ENCODE measurements around the gene PLAA.

The PLAA gene

DNA sequence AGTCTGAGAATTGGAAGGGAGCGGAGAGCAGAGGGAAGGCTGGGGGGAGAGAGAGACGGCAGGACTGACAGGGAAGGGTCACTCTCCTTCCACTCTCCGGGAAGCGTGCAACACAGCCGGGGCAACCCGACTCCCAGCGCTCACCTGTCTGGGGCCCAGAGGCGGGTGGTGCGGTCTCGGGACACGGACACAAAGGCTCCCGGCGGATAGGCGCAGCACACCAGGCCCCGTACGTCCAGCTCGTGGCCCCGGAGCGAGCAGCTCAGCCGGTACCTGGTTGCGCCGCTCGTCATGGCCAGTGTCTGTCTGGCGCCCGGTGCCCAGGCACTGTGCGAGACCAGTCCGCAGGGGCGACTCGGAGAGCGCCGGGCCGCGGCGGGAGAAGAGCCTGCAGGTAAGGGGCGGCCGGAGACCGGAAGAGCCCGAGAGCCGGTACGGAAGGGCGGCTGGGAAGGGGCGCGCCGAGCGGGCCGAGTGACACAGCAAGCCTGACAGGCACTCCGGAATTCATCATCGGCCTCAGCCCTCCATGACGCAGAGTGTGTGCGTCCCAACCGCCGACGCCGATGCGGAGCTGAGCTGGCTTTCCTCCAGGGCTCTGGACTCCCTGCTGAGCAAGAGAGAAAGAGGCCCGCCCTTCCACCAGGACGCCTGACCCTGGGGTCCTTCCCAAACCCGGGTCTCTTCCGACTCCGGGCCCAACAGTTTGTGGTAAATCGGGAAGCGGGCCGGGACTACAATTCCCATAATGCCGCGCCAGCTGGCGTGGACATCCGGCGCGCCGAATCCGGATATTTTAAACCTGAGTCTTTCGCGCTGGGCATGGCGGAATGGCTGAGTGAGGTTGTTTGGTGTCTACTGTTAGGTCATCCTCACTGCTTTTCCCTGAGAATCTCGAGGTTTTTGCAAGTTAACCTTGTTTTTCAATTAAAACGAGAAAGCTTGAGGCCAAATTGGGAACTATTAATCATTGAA lies at the start of gene PLAA:
TSS of gene PLAA (minus strand) at position 490 of the 975 bp plus-strand sequence. CDS start at position 293, 197 bp downstream.
- DNase-seq = peak; percentile 85

DNA sequence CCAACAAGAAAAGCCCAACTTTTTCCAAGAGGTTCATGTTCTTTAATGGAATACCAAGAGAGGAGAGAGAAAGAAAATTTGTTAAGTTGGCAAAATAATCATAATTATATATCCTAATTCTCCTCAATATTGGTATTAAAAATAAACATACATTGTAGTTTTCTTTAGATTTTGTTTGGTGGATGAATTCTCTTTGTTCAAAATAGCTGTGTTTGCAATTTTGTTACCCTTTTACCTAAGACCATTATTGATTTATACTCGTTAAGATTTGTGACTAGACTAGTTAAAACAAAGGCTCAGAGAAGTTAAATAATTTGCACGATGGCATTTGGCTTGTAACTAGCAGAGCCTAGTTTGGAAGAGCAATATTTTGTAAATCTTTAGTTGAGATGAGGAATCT lies 48.8 kb upstream of the PLAA start:
- no peak for DNase-seq

DNA sequence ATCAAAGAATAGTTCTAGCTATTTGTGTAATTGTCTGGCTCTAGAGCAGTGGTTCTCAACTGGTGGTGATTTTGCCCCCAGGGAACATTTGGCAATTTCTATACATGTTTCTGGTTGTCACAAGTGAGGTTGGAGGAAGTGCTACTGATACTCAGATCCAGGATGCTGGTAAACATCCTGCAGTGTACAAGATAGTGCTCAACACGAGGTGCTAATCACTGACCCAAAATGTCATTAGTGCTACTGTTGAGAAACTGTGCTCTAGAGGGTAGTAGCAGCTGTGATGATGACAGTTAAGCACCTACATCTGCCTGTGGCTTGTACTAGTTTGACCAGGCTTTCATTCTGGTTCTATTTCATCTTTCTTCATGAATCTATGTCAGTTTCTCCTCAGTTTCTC lies 36.3 kb upstream of the PLAA start:
- DNase-seq = no peak

DNA sequence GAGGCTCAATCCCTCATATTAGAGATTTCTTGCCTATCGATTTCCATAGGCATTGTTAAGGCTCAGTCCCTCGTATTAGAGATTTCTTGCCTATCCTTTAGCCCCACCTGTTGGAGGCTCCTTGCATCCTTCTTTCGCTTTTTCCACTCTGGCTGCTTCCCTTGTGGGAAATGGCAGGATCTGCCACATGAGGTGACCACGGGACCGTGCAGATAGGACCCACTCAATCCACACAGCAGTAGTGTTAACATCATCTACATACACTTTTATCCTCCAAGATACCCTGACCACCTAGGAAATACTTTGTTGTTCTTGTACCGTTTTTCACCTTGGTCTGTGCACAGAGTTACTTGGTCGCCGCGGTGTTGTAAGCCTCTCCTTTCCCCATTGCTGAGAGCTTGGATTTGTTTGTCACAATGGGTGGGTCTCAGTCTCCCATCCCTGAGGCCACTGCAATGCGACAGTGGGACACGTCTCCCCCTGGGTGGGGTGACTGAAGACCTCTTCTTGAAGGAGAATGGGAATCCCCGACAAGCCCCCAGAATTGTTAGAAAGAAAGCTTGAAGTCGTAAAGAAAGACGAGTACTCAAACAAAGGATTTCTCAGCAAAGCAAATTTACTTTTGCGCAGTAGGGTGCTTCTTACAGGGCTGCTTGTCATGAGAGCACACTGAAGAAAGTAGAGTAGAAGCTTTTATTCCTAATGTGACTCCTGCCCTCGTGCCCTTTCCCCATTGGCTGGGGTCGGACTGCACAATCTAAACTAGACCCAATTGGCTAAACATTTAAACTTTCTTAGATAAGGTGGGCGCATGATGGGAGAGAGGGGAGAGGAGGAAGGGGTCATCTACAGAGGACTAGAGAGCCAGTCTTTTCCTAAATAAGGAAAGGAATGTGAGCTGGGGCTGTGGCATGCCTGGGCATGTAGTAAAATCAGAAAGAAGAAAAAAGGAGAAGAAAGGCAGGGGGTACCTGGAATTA lies 29.0 kb upstream of the PLAA start:
- peak; percentile 19 for DNase-seq

DNA sequence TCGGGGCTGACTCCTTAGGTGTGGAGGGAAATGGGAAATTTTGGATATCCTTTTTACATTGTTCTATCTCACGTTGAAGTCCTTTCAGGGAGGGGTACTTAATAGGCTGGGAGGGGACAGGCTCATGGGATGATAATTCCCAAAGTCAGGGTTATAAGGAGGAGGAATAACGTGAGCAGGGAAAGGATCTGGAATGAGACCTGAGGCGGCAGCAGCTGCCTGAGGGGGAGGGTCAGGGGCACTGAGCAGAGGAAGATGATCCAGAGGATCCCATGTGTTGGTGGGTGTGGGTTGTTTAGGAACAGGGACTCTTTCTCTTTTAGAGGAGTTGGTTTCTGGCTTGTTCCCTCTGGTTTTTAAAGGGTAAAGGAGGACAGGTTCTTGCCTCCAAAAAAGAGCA lies 27.9 kb upstream of the PLAA start:
- no peak for DNase-seq

DNA sequence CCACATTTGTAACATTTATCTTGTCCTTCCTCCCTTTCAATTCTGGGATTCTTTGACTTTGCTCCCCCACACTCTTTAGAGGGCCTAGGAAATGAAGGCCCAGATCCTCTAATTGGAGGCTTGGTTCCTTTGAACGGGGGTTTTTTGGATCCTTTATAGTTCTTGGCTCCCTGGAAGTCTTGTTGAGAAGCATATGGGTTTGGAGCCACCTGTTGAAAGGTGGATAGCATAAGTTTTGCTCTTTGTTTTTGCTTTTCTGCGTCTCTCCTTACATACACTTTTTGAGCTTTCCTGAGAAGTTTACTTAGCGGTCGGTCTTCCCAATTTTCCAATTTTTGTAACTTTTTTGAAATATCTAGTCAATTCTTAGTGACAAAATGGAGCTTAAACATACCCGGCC lies 26.9 kb upstream of the PLAA start:
- DNase-seq = no peak

DNA sequence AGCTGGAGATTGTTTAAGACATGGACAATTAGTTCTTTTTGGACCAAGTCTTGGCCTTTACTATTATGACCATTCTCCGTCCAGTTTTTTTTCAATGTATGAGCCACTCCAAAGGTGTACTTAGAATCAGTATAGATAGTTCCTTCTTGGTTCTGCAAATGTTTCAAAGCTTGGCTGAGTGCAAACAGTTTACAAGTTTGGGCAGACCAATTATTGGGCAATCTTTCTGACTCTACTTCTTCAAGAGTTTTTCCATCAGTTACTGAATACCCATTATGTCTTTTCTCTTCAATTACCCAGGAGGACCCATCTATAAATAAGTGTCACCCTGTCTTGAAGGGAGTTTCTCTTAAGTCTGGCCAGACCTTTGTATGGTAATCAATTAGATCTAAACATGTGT lies 24.7 kb upstream of the PLAA start:
- DNase-seq = no peak

DNA sequence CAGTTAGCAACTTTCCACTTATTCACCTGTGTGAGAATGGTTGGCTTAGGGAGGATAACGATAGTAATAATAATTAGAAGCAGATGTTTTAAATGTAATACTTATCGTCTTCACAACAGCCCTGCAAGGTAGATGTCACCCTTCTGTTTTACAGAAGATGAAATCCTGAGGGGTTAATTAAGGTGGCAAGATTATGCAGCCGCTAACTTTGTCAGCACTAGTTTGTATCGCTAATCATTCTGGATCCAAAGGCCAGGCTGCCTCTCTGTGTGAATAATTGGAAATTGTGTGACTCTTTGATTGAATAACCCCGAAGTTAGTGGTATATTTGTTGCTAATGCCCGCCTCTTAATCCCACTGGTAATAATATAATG lies 9.8 kb upstream of the PLAA start:
- DNase-seq = no peak

DNA sequence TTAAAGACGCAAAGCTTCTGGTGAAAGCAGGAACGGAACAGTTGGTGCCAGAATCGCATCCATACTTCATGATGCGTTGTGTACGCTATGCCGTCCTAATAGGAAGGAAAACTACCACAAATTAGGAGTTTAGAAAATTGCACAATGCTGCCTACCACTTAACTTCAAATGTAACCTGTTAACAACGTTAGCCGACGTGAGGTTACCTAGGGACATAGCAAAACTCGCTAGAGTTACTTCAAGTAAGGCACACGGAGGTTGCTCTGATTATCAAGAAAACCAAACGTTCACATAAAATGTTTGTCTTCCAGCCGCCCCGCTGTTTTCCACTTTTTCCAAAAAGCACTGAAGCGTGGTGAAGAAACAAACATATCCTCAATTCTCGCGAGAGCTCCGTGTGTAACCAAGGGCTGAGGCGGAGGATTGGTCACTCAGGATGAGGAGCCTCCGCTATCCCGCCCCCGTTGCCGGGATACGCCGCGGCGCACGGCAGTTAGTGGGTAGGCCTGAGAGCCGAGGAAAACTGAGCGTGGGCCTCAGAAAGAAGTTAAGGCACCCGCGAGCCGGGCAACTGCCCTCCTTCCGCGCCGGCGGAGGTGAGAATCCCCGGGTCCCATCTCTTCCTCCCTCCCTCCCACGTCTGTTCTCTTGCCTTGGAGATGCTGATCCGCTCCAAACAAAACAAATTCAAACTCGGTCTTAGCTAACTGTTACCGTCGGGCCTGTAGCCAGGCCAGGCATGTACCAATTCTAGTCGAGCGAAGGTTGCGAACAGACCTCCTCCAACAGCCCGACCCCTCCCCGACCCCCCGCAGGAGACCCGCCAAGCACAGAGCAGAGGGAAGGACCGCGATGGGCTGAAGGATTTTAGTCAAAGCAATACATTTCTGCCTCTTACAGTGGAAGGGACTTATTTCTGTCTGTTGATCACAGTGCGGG lies 9.1 kb upstream of the PLAA start, which contains the start of gene IFT74:
TSS of gene IFT74 (plus strand) at position 492 of the 939 bp plus-strand sequence. CDS start 5,556 bp downstream, outside the sequence.
- peak; percentile 94 for DNase-seq

DNA sequence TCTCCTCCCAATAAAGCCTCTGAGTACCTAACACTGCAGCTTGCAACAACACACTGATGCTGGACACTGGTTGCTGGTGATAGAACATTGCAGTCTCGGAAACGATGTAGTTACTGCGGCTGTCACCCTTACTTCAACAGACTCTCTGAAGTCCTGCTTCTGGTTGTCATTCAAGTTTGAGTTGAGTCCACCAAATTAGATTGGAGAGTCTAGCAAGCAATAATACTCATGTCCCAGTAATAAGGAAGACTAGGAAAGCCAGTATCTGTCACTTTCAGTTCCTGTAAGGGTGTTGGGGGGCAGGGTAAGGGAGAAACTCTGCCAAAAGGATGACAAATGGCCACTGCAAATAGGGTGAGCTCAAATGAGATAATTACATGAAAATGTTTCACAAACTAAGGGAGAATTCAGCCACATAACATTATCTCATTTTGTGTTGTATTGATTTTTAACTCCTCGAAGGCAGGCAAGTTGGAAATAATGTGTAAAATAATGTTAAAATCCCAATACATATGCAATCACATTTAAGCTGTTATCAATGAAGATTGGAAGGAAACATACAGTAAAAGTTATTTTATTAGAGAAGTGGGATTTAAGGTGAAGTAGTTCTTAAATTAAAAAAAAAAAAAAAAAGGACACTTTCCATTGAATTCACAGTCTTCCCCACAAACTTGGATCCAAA lies 8.3 kb upstream of the PLAA start:
- no peak for DNase-seq

DNA sequence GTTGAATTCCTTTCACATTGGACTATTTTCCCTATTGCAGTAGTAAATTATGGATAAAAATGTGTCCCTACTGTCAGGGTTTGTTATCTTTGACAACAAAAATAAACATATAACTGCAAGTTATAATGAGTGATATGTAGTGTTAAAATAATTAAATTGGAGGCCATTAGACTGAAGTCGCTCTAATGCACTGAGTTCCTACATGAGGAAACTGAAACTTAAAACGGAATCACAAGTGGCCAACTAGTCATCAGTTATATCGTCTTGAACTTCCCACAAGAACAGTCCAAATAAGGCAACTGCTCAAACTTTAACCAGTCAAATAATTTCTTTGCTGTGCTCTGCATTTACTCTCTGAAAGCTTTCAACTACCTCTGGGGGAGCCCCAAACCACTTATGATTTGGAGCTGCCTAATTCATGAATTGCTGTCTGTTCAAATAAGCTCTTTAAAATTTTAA lies 7.0 kb upstream of the PLAA start:
- DNase-seq = no peak

DNA sequence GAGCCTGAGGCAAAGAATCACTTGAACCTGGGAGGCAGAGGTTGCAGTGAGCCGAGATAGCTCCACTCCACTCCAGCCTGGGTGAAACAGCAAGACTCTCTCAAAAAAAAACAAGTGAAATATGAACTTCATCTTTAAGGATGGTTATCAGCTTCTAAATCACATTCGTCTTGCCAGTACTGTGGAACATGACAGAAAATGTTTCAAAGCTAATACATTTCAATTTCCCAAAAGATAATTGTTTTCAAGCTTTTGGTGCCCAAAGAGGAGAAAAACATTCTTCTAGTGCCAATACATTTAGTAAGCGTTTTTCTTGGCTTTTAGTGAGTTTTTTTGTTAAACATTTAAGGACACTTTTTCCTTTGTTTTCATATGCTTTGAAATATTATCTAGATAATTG lies 4.8 kb upstream of the PLAA start:
- no peak for DNase-seq

DNA sequence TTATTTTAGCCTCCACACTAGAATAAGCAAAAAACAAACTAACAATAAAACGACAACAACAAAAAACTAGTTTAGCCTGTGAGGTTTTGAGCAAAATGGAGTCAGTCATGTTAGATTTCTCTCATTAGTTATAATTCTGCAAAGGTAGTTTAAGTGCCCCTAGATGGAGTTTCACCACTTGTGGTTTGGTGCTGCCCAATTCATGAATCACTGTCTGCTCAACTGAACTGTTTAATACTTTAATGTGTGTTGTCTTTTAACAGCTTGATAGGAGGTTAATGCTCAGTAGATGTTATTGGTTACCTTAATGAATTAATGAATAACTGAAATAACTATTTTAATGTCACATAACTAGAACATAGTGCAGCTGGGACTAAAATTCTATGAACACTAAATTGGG lies 3.5 kb upstream of the PLAA start:
- no peak for DNase-seq

DNA sequence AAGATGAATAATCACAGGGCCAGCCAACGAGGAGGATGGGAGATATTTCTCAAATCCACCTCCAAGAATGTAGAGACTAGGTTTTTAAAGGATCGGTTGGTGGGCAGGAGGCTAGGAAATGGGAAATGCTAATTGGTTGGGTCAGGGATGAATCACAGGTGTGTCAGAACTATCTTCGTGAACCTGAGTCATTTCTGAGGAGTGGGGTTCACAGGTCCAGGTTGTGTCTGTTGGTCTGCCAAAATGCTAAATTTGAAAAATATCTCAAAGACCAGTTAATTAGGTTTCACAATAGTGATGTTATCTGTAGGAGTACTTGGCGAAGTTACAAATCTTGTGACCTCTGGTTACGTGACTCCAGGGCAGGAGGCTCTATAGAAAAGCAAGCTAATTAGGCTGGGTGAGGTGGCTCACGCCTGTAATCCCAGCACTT lies 2.6 kb upstream of the PLAA start:
- no peak for DNase-seq

DNA sequence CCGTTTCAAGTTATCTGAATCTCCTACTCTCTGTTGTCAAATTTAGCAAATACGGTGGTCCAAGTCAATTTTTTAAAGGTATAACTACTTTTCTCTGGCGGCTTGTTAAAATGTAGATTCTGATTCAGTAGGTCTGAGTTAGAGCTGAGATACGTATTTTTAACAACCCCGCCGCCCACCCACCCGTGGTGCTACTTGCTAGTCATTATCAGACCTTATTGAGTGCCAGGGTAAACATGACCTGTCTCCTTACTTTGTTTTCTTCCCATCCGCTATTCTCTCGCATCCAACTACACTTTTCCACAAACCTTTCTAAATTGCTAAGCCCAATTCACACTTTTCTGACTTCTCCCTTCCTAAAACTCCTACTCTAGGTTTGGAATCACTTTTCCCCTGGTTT lies 694 bp upstream of the PLAA start:
- no peak for DNase-seq

DNA sequence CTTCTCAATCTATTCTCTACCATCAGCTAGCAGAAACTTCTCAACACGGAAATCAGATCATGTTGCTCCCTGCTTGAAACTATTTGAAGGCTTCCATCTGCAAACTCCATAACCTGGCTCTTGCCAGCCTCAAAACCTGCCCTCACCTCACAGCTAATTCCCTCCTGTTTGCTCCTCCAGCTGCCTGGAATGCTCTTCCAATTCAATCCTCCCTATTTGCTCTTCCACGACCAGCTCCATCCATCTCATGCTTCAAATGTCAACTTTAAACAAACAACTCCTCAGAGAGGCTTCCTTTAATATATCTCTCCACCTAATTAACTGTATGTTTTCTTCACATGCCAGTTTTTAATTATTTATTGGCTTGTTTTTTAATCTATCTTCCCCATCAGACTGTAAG lies 1.5 kb downstream of the PLAA start:
- no peak for DNase-seq

DNA sequence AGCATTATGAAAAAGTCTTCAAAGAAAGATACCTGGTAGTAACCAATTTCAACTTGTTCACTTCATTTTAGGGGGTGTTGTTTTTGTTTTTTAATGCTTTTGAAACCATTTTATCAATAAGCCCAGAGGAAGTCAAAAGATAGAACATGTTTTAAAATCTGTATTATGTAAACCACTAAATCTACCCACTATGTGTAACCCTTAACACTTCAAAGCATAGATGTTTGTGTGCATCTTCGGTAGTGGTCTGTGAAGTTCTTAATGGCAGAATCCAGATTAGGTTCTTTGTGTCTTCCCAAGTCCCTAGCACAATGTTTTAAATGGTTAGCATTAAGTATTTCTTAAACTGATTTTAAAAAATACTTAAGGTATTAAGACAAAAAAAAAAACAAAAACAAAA lies 6.3 kb downstream of the PLAA start:
- DNase-seq = no peak

DNA sequence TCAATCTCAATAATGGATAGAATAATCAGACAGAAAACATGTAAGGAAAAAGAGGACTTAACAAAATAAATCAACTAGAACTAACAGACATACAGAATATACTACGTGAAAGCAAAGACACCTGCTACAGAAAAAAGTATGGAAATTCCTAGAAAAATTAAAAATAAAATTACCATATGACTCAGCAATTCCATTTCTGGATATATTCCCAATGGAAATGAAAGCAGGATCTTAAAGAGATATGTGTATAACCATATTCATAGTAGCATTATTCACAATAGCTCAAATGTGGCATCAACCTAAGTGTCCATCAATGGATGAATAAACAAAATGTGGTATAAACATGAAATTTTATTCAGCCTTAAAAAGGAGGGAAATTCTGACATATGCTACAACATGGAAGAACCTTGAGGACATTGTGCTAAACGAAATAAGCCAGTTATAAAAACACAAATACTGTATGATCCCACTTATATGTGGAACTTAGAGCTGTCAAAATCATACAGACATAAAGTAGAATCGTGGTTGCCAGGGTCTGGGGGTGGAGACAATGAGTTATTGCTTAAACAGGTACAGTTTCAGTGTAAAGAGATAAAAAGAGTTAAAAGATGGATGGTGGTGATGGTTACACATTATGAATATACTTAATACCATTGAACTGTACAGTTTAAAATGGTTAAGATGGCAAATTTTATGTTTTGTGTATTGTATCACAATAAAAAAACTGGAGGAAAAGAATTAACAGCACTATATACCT lies 6.9 kb downstream of the PLAA start:
- no peak for DNase-seq

DNA sequence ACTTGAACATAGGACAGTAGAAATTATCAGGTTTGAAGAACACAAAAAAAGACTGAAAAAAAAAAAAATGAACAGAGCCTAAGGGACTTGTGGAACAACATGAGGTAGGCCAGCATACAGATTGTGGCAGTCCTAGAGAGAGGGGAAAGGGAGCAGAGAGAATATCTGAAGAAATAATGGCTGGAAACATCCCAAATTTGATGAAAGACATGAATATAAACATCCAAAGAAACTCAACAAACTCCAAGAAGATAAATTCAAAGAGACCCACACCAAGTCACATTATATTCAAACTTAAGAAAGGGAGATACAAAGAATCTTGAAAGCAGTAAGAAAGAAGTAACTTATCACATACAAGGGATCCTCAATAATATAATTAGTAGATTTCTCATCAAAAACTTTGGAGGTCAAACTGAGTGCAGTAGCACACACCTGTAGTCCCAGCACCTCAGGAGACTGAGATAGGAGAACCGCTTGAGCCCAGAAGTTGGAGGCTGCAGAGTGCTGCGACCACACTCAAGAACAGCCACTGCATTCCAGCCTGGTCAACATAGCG lies 9.1 kb downstream of the PLAA start:
- no peak for DNase-seq

DNA sequence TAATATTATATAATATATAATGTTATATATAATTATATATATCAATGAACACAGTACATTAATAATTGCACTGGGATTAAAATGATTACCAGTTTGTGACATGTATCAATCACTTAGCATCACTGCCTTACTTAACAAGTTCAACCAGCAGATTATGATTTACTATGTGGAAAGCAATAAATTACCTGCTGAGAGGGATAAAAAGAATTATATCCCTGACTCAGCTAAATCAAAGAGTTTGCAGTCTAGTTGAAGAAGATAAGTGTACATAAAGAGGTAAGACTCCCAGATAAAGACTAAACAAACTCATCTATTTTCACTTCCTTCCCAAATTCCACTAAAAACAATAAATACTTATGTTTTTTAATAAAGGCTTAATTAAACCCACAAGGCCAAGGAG lies 11.2 kb downstream of the PLAA start:
- DNase-seq = no peak
